Renal pelvis (tissue), 4 donors: ENCODE results near the gene TWF2. TPM values are rescaled to one million over a fixed set of nuclear protein-coding genes. Genes with fewer than 3 reads are reported as not detected.

Source experiments
- DNase-seq: peaks from one replicate; pipeline ENCODE4 v3.0.0-alpha.2; 2013
- polyA plus RNA-seq, 3 donors: library from polyadenylated mRNA; unstranded; fragments of 120-200 nt; gene quantifications; one replicate each; pipeline ENCODE4 v1.2.1, GENCODE V29; 2013; ENCODE audit not compliant: insufficient read length in 3 of 3

TWF2 gene
- polyA plus RNA-seq, 3 donors, result 29.6 to 38.3 (median 35.9) TPM

DNA sequence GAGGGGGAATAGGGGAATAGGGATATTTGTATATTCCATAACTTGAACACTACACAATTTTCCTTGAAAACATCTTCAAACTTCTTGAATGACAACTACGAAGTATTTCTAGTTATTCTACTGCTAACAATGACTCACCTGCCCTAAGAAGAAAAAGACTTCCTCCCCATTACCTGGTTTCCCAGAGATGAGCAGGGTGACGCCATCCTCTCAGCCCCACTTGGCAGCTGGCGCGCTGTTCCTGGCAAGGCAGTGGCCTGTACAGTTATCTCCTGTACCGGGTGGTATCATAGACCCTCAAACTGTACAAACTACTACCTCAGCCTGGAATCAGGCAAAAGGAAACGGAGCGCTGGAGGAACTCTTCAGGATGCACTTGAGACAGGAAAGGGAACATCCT lies 29.1 kb upstream of the TWF2 start:
- DNase-seq, result no peak

DNA sequence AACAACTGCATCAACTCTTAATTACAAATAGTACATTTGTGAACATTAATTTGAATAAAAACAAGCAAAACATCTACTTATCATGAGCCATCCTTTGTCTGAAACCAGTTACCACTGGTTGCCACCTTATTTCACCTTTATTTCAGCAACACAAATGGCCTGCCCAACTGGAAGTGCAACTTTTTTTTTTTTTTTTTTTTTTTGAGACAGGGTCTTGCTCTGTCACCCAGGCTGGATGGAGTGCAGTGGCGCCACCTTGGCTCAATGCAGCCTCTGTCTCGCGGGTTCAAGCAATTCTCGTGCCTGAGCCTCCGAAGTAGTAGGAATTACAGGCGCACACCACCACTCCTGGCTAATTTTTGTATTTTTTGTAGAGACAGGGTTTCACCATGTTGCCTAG lies 26.4 kb upstream of the TWF2 start:
- no peak for DNase-seq

DNA sequence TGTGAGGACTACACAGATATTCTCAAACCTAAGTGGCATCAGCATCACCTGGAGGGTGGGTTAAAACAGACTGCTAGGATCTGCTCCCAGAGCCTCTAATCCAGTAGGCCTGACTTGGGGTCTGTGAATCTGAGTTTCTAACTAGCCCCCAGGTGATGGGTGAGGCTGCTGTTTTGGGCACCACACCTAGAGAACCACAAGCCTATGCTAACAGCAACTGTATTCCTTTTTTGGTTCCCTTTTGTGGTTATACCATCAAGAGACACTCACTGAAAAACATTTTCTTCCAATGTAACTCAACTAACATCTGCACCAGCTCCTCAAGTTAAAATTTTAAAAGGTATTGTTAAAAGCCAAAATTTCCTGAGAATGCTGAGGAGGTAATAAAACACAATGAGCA lies 23.5 kb upstream of the TWF2 start:
- DNase-seq, result no peak

DNA sequence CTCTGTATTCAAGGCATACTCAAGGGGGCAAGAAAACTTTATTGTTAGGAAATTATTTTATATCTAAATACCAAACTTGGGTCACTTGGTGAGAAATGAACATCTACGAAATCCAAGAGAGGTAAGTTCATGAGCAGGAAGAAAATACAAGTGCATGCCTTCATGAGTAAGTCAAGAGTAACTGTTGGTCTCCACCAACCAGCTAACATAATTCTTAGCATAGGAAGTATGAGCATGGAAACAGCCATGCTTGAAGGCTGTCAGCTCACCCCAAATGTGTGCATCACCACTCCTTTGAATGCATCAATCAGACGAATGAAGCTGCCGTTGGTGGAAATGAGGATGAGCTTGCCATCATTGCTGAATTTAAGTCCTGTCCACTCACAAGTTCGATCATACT lies 20.5 kb upstream of the TWF2 start:
- no peak for DNase-seq

DNA sequence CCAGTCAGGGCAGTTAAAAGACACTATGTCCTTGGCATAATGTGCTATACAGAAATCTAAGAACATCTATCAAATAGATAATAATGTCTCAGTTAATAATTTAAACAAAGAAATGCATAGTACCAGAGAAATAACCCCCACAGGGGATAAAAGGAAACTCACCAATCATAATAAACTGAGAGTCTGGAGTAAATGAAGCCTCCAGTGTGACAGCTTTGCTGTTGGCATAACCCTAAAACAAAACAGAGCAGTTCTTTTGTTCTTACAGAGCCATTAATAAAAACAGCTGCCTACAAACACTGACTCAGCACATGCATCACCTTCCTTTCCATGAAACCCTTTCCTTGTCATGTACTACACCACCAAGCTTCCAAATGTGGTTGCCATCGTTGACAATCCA lies 20.1 kb upstream of the TWF2 start:
- DNase-seq, result no peak

DNA sequence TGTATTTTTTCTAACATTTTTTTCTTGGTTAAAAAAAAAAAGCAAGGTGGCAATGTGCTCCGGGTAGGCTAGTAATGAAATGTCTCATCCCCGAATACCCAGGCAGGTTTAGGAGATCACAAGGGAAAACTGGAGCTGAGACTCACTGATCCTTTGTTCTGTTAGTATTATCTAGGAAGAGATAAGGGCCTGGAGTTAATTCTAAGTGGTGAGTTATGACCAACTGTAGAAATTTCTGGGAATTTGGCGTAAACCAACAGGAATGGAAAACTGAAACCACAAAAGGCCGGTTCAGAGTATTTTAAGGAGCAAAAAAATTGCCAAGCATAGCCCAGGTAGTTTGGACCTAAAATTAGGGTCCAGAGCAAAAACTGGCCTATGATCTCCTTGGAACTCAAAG lies 19.0 kb upstream of the TWF2 start:
- DNase-seq, result no peak

DNA sequence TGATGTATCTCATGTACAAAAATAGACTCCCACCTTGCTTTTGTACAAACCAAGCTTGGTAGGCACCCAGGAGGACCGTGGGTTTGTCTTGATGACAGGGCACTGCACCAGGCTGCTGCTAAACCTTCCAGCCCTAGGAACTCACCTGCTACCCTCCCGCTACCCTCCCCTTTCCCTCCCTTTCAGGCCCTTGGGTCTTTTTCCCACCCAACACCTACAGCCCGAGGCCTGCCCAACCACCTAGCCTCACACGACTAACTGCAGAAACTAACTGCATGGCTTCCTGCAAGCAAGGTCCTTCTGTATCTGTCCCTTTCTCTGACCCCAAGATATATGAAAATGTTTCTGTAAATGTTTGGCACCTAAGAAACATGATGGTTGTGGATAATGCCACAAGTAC lies 17.7 kb upstream of the TWF2 start:
- no peak for DNase-seq

DNA sequence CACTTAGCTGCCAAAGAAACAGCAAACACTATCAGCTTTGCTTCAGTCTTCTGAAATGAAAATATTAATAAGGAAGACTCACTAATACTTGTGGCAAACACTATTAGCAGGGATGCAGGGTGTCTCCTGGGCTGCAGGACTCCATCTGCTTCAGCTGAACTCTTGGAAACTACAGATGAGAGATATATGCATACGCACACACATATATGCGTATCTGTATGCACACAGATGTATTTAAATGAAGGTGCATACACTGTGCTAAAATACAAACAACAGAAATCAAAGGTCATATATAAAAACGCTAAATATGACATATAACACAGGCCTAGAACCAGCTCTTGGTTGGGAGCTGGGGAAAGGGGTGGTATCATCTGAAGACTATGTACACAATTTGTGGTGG lies 17.2 kb upstream of the TWF2 start:
- no peak for DNase-seq

DNA sequence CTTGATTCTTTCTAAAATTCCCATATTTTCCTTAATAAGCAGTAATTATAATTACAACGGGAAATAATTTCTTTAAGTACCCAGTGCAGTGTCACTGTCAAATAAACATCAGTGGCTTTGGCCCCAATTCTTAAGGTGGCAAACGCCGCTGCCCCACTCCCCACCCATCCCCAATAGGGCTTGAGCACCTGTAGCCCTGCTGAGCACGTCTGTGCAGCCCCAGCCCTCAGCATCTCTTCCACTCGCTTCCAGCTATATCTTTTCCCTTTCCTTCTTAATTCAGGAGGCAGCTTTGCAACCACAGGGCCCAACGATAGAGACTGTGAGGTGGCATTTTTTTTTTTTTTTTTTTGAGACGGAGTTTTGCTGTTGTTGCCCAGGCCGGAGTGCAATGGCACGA lies 15.7 kb upstream of the TWF2 start:
- DNase-seq, result no peak

DNA sequence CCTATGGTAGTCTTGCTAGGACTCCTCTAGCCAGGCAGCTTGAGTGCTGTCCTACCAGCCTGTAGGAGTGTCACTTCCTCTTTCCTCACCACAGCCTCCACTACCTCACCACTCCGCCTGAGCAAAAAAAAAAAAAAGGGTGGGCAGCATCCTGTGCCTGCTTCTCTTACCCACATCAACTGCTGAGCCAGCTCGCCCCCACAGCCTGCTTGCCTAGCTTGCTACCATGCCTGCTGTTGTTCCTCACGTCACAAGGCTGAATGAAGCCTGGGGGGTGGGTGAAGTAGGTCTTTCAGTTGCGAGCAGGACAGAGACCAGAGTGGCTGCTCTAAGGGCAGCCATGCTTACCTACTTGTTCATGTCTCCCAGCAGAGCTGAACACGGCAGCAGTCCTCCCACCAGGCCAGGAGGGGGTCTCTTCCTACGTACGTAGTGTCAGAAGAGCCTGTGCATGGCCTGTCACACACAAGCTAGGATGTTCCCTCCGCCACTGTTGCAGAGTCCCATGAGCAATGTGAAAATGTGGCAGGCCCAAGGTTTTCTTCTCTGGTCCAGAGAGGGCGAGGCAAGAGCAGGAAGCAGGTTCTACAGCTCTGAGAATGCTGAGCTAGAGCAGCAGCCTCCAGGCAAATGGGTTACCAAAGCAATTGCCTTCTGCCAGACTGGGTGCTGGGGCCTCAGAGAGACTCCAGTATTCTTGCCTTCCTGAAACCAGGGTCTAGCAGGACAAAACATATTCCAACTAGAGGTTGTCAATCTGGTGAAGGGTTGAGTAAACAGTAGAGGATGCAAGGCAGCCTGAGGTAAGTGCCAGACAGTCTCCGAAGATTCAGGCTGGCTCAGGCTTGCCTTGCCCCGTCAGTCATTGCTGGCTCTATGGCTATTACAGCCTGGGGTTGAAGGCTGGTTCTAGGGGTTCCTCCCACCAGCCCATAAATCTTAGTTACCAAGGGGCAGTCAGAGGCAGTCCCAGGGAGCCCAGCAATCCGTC lies 14.7 kb upstream of the TWF2 start:
- DNase-seq, result no peak

DNA sequence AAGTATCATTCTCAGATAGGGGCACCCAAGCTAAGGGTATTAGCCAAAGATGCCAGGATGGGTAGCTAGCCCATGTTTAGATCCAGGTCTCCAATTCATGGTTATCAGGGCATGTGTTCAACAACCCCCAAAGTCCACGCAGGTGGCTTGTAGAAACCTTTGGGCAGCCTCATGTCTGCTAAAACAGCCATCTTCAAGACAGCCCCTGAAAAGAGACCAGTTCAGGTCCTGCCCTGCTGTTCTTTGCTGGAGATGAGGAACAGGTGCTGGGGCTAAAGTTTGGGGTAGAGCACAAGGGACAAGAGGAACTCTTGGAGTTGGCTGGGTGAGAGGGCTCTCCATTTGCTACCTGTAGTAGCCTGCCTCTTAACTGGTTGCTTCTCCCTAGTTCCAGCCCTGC lies 11.2 kb upstream of the TWF2 start:
- no peak for DNase-seq

DNA sequence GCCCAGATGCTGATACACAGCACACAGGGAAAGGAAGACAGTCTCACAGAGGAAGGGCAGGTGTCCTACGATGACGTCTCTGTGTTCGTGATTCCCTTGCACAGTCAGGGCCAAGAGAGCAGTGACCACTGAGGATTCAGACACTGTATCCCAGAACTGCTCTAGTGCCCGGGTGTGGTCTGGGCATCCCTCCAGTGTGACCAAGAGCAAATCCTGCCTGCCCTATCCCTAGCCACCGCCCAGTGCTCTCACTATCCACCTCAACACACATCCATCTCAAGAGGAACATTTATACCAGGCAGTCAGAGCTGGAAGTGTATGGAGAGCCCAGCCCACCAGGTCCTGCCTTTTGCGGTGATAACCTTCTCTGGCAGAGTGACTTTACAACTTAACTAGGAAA lies 10.7 kb upstream of the TWF2 start:
- DNase-seq, result no peak

DNA sequence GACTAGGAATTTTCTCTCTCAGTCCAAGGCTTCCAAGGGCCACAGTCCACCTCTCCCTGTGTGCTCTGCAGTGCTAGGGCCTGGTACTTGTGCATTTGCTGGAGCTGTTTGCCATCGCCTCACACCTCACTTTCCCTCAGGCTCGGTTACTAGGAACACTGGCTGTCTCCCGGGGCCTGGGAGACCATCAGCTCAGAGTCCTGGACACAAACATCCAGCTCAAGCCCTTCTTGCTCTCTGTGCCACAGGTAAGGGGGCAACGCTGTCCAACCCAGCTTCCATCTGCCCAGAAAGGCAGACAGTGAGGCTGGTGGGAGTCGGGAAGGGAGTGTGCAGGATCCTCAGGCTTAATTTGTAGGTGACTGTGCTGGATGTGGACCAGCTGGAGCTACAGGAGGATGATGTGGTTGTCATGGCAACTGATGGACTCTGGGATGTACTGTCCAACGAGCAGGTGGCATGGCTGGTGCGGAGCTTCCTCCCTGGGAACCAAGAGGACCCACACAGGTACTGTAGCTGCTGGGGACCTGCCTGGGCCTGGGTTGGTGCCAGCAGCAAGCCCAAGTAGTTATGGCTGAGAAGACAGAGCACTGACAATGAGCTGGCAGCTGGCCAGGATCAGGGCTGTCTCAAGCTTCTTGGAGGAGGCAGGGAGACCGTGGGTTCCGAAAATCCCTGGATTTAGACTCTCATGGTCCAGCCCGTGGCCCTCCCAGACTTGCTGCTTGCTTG lies 10.0 kb upstream of the TWF2 start:
- no peak for DNase-seq

DNA sequence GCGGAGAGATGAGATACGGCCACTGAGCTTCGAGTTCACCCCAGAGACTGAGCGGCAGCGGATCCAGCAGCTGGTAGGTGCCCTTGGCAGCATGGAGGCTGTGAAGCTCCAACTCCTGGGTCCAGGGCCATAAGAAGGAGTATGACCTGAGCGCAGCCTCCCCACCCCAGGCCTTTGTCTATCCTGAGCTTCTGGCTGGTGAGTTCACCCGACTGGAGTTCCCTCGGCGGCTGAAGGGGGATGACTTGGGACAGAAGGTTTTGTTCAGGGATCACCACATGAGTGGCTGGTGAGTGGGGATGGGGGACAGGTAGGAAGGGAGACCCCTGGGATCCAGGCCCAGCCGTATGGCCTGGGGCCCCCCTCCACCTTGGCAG lies 9.2 kb upstream of the TWF2 start:
- no peak for DNase-seq

DNA sequence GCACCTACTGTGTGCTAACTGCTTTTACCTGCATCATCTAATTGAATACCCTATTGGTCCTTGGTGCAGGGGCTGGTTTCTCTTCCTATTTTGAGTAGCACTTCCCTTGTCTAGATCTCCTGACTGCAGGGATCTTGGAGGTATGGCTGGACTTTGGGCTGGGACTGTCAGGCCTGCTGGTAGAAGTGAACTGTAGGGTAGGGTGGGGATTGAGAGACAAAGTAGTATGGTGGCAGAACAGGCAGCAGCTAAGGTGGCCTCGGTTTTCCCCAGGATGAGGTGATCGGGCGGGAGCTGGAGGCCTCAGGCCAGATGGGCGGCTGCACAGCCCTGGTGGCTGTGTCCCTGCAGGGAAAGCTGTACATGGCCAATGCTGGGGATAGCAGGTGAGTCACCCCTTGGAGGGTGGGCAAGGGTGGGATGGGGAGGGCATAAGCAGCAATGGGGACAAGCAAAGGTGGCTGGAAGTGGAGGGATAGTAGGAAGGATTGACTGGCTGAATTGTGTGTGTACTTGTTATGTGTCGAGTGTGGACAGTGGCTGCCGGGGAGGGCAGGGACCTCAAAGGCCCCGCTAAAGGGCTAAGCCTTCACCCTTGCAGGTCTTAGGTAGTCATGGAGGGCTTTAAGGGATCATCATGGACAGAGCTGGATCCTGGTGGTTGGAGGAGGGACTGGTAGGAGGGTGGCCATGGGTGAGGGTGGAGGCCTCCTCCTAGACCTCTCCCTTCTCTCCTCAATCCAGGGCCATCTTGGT lies 8.6 kb upstream of the TWF2 start:
- DNase-seq, result no peak

DNA sequence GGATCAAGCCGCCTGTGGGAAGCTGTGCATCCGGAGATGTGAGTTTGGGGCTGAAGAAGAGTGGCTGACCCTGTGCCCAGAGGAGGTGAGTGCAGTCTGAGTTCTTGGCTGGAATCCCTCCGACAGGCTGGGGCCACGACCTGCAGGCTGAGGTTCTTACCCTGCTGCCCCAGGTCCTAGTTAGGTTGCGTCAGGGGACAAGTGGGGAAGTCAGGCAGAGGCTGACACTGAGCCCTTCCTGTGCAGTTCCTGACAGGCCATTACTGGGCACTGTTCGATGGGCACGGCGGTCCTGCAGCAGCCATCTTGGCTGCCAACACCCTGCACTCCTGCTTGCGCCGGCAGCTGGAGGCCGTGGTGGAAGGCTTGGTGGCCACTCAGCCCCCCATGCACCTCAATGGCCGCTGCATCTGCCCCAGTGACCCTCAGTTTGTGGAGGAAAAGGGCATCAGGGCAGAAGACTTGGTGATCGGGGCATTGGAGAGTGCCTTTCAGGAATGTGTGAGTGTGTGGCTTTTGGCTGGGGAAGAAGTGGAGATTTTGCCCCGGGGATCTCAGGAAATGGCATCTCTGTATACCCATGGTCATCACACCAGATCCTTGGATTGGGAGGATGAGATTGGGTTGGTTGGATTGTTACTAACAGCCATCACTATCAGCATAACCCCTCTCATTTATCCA lies 7.9 kb upstream of the TWF2 start:
- no peak for DNase-seq

DNA sequence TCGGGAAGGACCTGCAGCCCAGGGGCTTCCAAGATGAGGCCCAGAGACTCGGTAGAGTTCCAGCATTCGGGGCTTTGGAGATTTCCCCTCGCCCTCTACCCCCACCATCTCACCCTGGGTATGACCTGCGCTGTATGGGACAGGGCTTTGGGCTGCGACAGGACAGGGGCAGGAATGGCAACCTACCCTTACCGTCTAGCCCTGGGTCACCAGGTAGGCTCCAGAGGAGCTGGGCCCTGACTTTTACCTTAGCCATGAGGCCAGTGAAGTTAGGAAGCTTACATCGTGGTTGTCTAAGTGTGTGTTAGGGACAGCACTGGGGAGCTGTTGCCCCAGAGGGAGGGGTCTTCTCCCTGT lies 7.3 kb upstream of the TWF2 start:
- DNase-seq, result no peak

DNA sequence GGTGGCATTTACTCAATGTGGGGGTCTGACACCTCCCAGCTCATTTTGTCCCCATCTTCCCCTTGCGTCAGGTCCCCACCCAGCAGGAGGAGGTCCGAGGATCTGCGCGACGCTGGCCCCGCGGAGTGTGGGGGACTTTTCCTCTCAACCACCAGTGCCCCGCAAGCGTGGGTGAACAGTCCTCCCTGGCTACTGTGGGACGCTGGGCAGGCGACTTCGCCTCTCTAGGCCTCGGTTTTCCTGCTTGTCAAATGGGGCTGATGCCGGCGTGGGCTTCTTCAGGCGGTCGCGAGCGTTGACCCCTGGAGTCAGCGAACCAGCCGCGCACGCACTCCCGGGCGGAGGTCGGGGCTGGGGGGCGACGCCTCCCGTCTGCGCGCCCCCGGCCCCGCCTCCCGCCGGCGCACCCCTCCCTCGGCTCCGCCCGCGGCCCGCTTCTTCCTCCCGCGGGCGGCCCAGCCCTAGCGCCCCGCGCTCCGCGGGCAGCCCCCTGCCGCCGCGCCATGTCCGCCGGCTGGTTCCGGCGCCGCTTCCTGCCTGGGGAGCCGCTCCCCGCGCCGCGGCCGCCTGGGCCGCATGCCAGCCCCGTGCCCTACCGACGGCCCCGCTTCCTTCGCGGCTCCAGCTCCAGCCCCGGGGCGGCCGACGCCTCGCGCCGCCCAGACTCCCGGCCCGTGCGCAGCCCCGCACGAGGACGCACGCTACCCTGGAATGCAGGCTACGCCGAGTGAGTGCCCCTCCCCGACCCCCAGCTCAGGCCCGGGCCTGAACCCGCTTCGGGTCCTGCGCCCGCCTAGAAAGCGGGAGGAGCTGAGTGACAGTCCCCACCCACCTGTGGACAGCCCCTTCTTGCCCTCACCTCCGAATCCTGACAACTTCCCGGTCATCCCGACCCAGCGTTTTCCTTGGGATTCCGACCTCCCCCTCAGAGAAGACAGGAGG lies 6.6 kb upstream of the TWF2 start, which contains the start of gene PPM1M:
Gene PPM1M, plus strand, starts transcription at position 438 of the 942 bp plus-strand sequence. Its CDS starts 66 bp downstream, at position 504.
- peak; percentile 50 for DNase-seq

DNA sequence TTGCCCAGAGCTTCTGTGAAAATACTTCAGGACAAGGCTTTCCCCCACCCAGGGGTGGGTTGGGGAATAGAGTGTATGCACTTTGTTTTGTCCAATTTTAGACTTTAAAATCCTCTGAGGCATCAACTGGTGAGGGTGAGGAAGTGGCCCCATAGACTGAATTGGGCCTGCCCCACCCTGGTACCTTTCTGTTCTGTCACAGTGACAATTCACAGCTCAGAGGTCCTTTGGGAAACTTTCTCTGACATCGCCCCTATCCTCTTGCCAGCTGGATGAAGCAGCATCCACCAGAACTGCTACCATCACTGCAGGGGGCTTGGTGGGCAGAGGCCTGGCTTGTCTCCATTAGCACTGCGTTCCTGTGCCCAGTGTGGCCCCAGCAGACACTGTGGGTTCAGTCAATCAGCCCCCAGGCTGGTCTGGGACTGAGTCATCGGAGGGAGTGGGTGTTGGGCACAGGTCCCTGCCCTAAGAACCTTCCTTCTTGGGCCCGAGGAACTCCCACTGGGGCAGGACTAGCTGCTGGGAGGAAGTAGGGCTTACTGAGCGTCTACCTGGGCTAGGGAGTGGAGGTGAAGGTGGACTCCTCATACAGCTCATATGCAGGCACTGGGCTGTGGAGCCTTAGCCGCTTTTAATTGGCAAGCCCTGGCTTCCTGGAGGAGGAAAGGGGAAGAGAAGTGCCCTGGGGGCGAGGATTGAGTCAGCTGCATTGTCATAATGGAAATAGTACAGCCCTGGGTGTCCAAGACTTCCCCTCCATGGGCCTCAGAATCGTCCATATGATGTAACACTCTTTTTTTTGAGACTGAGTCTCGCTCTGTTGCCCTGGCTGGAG lies 5.1 kb upstream of the TWF2 start:
- no peak for DNase-seq

DNA sequence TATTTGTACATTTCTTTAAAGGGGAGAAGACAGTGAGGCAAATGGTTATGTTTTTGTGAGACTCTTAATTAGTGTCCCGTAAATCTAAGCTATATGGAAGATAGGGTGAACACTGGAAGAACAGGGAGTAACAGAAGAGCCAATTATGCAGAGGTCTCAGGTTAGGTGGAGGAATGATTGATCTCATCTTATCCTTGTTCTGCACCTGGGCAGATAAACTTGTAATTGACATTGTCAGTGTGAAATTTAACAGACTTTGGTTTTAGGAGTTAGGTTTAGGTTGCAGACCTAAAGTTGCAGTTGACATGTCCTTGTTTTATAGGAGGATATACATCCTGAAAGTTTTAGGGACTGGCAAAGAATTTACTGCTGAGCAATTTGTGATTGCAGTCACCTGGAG lies 3.1 kb upstream of the TWF2 start:
- no peak for DNase-seq
